ENCODE data around the gene C1QTNF9.
"Not testable (repeated sequence)": the region's sequence is repeated elsewhere in the genome, so short reads cannot be mapped to it uniquely, and the experiment has no call there.

Gene C1QTNF9

GRCh38 chr13:24284889-24285565 lies 24.4 kb upstream of the C1QTNF9 start:
- DNase-seq, result peak; percentile 12

GRCh38 chr13:24286624-24287023 lies 22.8 kb upstream of the C1QTNF9 start:
- DNase-seq, result no peak

GRCh38 chr13:24287748-24288287 lies 21.6 kb upstream of the C1QTNF9 start:
- no peak for DNase-seq

GRCh38 chr13:24288870-24289269 lies 20.5 kb upstream of the C1QTNF9 start:
- DNase-seq, result peak; percentile 46

- DNase-seq, result no peak
Observed at GRCh38 chr13:24290280-24290932, 19.0 kb upstream of the C1QTNF9 start.

GRCh38 chr13:24292481-24292880 lies 16.9 kb upstream of the C1QTNF9 start:
- no peak for DNase-seq

DNA sequence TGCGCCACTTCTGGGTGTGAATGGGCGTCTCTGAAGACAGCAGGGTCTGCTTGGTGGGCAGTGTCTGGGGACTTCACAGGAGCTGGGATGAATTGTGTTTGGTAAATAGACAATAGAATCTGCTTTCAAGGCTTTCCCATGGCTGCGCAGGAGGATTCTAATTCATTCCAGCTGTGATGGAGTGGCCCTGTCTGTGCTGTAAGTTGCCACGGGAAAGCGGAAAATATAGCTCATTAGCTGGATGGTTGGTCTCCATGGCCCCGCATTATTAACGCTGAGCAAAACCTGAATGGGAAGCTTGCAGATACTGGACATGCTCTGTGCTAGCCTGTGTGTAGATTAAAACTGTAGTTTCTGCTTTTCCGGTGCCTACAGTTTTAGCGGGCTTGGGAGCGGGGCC lies 15.6 kb upstream of the C1QTNF9 start:
- DNase-seq, result peak; percentile 10

GRCh38 chr13:24299488-24300114 lies 9.8 kb upstream of the C1QTNF9 start:
- DNase-seq, result no peak

DNA sequence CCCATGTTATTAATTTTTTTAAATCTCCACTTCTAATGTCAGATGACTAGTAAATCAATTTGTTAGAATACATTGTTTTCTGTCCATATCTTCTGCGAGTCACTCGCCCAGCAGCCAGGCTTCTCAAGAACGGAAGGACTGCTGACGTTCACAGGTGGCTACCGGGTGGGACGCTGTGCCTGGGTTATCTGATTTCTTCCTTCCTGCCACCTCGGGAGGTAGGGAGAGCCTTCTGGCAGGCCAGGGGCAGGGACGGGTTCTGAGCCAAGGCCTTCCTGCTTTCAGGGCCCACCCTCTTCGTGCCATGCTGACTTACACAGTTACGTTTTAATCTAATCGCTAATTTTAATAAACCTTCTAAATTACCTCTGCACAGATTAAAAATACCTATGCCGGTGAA lies 7.9 kb upstream of the C1QTNF9 start:
- no peak for DNase-seq

GRCh38 chr13:24301911-24302310 lies 7.5 kb upstream of the C1QTNF9 start:
- no peak for DNase-seq

GRCh38 chr13:24304620-24305019 lies 4.8 kb upstream of the C1QTNF9 start:
- DNase-seq, result no peak

DNA sequence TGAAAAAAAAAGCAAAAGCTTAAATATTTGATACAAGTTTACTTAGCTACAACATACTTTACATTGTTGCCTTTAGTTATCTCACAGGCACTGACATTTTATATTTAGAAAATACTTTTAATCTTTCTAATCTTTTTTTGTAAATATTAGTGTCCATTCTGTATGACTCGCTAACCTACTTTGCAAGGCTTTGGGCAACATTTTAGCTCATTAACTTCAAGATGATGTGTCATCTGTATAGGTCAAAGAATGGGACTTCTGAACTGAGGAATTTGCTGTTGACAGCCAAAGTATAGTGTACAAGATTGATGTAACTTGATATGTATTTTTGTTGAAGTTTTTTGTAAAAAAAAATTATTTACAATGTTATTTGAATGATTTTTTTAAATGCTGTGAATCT lies 2.7 kb upstream of the C1QTNF9 start:
- DNase-seq, result peak; percentile 72

DNA sequence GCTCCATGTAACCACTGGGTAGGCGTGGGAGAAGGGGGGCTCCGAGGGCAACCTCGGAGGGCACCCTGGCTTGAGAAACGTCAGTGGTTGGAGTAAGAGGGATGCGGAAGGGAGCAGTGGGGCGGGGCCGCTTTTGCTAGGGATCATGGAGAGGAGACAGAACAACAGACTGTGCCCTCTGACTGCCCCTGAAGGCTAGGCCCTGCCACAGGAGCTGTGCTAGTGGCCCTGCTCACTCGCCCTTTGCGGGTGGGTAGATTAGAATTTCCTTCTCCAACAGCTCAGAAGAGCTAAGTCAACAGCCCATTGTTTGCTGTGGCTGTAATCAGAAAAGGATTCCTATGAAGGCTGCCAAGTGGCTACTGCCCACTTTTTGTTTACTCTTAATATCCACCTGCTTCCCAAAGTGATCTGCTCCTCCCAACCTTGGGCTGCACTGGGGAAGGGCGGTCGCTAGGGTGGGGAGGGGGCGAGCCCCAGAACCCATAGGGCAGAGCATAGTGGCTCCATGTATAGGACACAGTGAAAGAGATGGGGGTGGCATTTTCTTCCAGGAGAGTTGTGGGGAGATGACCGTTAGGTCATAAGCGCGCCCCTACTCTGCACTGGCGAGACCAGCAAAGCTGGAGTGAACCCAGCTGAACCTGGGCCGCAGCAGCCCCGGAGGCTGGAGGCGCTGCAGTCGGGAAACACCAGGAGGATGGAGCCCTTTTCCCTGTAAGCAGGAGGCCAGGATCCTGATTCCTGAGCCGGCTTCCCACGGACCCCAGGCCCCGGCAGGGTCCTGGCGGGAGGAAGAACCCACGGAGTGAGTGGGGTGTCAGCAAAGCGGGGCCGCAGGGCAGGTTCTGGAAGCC lies 1.9 kb upstream of the C1QTNF9 start:
- no peak for DNase-seq

DNA sequence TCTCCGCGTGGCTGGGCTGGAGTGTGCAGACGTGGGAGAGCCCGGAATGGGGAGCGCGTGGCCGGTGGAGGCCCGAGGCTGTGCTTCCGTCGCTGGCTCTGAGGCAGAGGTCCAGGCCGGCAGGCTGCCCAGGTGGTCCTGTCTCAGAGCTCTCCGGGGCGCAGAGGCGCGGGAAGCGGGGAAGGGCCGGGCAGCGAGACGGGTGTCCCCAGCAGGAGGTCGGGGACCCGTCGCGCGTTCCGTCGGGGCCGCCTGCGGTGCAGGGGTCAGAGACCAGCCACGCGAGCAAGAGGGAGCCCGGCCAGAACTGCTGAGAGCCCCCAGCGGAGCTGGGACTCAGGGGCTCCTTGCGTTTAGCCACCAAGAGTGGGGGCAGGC lies 1.3 kb upstream of the C1QTNF9 start:
- no peak for DNase-seq

- DNase-seq, result no peak
Observed at GRCh38 chr13:24308488-24309020, 826 bp upstream of the C1QTNF9 start.

DNA sequence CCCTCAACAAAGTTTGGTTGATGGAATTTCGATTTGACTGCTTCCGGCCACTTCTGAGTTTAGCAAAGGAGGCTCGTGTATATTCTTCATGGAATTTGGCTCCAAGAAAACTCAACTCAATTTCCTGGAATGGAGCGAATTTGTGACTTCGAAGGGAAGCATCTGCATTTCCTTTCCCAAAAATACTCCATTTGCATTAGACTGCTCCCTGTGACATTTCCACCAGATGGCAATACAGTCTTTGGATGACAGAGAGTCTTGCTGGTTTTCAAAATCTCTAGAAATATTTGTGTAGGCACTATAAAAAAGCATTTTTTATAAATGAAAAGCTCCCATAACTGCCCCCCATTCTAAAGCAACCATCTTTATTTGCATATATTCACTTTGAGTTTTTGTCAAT lies 4.1 kb downstream of the C1QTNF9 start:
- DNase-seq, result peak; percentile 15

DNA sequence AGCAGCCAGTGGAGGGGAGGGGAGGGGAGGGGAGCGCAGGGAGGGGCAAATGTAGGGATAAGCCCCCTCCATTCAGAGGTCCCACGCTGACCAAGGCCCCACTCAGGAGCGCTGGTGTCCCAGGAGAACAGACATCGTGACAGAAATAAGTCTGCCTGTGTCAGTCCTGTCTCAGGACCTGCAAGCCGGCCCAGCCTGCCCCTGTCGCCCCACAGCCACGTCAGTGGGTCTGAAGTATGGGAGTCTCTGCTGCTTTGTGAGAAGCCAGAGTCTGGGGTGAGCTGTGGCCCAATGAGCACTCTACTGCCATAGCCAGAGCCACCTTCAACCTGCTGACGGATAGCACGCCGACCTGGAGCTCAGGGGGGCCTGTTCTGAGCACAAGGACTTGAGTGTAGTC lies 8.5 kb downstream of the C1QTNF9 start:
- not testable (repeated sequence) for DNase-seq

DNA sequence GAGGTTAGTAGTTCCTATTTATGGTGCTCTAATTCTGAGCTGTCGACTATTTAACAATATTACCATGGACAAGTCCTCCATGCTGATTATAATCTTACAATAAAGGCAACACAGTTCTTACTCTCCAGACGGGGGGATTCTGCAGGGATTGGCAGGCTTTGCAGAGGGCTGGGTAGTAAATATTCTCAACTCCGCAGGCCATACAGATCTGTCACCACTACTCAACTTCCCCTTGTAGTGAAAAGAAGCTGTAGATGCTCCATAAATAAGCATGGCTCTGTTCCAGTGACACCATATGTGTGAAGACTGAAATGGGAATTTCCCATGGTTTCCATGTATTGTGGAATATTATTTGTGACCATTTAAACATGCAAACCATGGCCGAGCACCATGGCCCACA lies 9.5 kb downstream of the C1QTNF9 start:
- not testable (repeated sequence) for DNase-seq

DNA sequence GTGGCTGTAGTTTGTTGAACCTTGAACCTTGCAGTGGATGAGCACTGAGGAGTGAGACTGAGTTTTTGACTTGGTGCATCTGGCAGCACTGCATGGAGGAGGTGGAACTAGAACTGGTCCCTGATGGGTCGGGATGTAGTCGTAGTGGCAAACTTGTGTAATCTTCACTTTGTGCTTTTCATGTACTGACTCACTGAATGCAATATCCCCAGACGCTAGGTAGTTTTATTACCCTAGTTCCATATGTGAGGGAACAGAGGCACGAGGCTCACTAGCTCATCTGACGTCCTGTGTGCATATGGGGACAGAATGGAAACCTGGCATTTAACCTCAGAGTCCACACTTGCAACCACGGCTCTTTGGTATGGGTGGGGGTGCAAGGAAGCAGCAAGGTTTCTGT lies 10.3 kb downstream of the C1QTNF9 start:
- not testable (repeated sequence) for DNase-seq

DNA sequence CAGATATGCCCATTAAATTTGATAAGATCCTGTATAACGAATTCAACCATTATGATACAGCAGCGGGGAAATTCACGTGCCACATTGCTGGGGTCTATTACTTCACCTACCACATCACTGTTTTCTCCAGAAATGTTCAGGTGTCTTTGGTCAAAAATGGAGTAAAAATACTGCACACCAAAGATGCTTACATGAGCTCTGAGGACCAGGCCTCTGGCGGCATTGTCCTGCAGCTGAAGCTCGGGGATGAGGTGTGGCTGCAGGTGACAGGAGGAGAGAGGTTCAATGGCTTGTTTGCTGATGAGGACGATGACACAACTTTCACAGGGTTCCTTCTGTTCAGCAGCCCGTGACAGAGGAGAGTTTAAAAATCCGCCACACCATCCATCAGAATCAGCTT lies 12.0 kb downstream of the C1QTNF9 start:
- not testable (repeated sequence) for DNase-seq

DNA sequence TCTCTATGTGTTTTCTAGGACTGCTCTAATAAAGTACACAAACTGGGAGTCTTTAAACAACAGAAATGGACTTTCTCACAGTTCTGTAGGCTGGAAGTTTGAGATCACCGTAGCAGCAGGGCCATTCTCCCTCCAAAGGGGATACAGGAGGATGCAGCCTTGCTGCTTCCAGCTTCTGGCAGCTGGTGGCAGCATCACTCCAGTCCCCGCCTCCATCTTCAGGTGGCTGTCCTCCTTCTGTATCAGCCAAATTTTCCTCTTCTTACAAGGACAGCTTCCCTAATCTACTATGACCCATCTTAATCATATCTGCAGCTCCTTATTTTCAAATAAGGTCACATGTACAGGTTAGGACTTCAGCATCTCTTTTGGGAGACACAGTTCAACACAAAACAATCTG lies 13.1 kb downstream of the C1QTNF9 start:
- not testable (repeated sequence) for DNase-seq

GRCh38 chr13:24323036-24323738 lies 13.8 kb downstream of the C1QTNF9 start:
- no peak for DNase-seq

All from fibroblast of skin of right biceps (primary cell).